Activated CD4-positive, CD25-positive, alpha-beta regulatory T cell treated with anti-CD3 and anti-CD28 coated beads, Interleukin-2, amount 50 U/mL, for 72 hours (primary cell): ENCODE data around the gene CIAO2A.
"Not testable (repeated sequence)": the region's sequence is repeated elsewhere in the genome, so short reads cannot be mapped to it uniquely, and the experiment has no call there.

Experiments used
- DNase-seq: peaks from one replicate; pipeline ENCODE4 v3.0.0; 2021

Gene CIAO2A

DNA sequence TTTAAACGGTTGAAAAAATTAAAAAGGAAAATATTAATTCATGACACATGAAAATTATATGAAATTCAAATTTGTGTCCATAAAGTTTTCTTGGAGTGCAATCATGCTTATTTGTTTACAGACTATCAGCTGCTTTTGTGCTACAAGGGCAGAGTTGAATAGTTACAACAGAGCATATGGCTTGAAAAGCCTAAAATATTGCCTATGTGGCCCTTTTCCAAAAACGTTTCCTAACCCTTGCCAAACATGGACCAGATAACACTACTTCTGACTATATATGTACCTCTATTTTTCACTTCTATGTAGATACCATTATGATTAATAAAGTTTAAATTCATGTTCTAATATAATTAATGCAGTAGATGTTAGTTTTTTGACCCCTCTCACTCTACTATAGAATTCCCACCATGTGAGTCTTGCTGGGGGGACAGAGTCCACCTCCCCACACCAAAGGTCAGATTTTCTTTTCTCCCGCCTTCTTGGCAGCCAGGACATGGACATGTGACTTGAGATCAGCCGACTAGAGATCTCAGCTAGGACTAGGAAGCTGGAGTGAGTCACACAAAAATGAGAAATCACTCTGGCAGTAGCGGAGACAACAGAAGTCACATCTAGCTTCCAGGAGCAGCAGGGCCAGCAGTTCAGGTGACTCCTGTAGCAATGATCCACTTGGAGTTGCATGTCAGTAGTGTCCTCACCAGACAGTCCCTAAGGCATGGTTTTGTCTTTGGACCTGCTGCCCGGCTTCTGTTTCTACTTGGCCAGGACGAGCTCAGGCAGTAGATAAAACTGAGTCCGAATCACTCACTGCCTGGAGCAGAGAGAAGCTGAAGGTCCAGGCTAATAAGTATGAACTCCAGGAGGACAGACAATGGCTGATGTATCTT lies 22.4 kb downstream of the CIAO2A start:
- no peak for DNase-seq

DNA sequence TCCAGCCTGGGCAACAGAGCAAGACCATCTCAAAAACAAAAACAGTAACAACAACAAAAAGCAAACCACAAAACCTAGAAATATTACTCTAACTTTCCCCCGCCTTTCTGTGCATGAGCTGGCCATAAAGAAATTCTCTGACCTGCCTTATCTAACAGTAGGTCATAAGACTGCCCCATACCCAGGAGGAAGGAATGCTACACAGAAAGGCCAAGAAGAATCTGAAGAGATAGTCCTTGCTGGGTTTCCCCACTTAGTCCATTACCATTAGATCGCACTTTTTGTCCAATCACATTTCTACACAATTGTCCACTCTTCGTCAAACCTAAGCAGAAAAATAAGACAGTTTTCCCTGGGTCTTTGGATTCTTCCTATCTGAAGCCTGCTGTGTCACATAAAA lies 23.5 kb downstream of the CIAO2A start:
- no peak for DNase-seq

DNA sequence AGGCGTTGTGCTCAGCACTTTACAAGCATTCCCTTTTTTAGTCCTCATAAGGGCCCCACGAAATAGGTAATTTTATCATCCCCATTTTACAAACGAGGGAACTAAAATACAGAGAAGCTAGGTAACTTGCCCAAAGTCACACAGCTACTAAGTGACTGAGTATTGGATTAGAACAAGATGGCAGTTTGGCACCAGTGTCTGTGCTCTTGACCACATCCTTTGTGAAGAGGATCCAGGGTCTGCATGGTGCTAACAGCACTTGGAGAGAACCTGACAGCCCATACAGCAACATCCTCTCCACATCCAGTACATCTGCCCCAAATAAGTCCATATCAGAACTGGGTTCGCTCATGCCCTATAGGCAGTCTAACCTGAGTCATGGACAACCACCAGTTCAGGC lies 25.5 kb downstream of the CIAO2A start:
- DNase-seq: no peak

DNA sequence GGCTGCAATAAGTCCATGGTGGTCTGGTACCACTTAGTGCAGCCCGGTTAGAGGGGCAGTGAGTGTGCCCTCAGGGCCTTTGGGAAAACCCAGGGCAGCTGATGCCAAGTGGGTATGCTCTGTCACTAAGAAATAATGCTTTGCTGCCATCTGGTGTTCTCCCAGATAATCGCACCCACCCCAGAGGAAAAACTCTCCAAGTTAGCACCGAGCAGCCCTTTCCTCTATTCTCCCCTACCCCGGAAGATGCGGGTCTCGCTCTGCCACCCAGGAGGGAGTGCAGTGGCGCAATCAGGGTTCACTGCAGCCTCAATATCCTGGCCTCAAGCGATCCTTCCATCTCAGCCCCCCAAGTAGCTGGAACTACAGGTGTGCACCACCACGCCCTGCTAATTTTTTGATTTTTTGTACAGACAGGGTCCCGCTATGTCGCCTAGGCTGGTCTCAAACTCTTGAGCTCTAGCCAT lies 26.0 kb downstream of the CIAO2A start:
- DNase-seq: peak; percentile 70

DNA sequence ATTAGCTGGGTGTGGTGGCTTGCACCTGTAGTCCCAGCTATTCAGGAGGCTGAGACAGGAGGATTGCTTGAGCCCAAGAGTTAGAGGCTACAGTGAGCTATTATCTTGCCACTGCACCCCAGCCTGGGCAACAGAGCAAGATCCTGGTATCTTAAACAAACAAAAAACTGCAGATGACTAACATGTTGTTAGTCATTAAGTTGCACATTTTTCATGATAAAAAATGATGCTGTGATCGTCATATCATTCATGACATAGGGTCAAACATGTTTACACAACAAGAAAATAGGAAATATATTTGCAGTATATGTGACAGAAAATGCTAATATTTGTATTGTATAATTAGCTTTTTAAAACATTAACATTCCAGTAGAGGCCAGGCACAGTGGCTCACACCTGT lies 27.2 kb downstream of the CIAO2A start:
- no peak for DNase-seq

DNA sequence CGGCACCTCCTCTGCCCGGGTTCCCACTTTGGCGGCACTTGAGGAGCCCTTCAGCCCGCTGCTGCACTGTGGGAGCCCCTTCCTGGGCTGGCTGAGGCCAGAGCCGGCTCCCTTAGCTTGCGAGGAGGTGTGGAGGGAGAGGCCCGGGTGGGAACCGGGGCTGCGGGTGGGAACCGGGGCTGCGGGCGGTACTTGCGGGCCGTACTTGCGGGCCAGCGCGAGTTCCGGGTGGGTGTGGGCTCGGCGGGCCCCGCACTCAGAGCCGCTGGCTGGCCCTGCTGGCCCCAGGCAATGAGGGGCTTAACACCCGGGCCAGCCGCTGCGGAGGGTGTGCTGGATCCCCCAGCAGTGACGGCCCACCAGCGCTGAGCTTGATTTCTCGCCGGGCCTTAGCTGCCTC lies 32.9 kb downstream of the CIAO2A start:
- no peak for DNase-seq

DNA sequence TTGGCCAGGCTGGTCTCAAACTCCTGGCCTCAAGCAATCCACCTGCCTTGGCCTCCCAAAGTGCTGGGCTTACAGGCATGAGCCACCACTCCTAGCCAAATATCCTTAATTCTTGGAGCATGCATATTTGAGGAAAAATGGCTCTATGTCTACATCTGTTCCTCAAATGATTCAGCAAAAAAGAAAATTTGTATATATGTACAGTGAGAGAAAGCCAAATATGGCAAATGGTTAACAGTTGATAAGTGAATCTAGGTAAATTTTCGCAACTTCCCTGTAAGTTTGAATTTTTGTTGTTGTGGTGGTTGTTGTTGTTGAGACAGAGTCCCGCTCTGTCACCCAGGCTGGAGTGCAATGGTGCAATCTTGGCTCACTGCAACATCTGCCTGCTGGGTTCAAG lies 34.5 kb downstream of the CIAO2A start:
- not testable (repeated sequence) for DNase-seq

DNA sequence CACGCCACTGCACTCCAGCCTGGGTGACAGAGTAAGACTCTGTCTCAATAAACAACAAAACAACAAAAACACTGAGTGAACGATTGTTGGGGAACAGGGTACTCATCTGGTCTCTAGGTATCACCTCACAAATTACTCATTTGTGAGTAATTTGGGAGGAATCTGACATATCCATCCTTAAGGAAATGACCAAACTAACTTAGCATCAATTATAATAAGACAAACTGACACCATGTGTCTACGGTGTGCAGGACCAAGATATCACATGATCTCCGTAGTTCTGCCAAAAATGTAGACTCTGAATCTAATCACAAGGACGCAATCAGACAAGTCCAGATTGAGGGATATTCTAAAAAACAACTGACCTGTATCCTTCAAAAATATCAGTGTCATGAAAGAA lies 35.4 kb downstream of the CIAO2A start:
- no peak for DNase-seq

DNA sequence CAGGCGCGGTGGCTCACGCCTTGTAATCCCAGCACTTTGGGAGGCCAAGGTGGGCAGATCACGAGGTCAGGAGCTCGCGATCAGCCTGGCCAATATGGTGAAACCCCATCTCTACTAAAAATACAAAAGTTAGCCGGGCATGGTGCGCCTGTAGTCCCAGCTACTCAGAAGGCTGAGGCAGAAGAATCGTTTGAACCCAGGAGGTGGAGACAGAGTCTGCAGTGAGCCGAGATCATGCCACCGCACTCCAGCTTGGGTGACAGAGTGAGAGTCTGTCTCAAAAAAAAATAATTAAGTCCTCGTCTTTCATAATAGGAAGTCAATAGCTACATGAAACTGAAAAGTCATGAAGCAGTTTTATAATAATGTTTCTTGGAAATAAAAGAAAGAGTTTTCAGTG lies 40.0 kb downstream of the CIAO2A start:
- DNase-seq: not testable (repeated sequence)

DNA sequence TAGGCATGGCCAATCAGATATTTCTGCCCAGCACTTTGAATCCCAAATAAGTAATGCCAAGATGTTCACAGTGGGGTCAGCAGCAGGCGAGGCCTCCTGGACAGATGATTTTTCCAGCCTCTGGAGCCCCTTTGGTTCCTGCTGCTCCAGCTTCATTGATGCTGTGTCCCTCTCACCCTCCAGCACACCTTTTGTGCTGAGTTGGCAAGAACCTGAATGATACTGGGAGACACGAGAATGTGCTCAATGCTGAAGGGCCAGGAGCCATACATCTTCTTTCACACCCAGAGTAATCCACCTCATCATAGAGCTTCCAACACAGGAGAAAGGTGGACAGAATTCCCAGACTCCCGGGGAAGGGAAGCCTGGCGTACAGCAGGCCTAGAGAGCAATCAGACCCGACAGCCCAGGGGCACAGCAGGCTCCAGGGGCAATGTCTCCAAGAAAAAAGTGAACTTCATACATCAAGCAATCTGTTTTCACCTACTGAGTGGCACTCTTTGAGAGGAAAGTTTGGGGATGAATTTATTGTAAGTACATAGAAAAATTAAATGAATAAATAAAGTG lies 40.6 kb downstream of the CIAO2A start:
- no peak for DNase-seq

DNA sequence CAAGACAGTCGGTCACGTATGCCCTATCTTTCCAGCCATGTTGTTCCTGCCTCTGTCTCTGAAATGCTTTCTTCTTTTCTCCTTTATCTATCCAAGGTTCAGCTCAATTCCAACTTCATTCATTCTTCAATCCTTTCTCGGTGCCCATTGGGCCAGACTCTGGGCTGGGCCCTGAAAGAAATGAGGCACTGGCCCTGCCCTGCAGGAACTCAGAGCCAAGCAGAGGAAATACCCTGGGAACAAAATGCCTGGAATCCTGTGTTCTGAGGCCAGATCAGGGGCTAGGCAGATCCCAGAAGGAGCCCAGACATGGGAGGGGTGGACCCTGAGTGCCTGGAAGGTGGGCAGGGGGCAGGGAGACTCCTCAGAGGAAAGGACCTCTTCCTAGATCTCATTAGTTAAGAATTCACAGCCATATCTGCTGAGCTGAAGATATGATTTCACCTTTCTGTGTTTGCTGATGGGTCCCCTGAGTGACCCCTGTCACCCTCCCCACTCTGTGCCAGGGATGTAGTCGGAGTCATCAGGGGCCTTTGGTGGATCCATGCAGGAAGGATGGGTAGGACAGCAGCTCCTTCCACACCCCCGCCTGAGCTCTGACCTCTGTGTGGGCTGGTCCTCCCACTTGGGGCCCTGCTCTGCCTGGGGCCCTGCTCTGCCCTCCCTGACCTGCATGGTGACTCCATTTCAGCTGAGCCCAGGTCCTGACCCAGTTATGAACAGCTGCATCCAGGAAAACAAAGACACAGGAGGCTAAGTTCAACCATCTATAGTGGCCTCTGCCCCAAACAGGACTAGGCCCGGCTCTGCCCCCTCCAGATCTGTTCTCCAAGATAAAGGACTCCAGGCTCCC lies 42.0 kb downstream of the CIAO2A start:
- DNase-seq: no peak

DNA sequence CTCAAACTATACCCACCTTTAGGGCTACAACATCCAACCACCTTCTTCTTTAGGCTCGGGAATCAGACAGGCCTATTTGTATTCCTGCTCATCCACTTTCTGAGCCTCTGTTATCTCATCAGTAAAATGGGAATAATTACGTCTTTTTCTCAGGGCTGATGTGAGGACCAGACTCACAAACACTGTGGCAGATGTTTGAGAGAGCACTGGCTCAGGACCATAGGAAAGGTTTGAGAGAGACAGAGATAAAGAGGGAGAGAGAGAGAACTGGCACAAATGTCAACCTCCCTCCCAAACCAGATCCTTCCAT lies 42.6 kb downstream of the CIAO2A start:
- no peak for DNase-seq

DNA sequence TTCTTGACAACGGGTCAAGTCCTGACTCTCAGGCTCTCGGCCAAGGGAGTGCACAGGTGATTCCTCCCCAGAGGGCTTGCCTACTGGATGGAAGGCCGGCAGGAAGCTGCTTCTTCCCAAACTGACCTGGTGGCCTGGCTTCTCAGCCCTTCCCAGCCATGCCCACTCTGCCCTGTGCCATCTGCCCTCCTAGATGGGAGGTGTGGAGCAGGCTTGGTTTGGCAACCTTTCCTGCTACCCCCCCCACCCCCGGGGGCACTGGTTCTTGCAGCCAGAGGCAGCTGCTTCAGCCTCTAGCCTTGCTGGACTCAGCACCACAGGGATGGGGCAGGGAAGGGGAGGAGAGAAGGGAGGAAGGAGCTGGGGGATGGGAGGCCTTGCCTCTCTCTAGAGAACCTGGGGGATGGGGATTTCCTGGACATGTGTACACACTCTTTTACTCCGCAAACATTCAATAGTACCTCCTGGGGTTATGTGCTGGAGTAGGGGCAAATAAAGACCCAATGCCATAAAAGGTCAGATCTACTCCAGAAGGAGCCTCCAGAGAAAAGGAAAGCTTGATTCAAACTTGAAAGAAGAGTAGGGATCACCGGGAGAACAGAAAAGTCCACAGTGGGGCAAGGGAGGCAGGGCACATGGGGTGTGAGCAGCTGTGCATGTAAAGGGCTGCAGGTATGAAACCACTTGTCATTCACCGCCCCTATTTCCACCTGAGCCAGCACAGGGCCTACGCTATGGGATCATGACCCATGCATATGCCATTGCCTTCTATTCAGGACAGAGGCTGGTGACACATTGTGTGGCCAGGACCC lies 43.2 kb downstream of the CIAO2A start:
- no peak for DNase-seq

DNA sequence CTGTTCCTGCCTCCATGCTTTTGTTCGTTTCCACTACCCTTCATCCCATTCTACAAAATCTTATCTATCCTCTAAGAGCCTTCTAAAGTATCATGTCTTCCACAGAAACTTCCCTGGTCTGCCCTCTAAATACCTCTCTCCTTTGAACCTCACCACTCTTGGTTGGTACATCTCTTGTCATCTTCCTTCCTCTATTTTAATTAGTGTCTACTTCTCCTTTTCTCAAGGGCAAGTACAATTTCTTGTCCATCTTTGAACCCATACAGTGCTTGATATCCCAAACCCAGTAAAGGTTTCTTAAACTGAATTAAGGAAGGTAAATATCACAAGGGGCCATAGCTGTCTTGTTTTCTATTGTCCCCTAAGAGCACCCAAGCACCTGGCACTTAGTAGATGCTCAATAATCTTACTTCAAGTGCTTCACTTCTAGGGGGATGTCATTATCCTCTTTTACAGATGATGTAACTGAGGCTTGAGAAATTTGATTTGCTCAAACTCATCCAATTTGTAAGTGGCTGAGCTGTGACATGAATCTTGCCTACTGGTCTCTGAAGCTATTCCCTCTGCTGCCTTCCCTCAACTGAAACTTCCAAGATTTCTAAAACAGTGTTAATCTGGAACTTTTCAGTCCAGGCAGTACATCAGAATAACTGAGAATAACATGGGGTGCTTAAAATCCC lies 44.7 kb downstream of the CIAO2A start:
- no peak for DNase-seq

DNA sequence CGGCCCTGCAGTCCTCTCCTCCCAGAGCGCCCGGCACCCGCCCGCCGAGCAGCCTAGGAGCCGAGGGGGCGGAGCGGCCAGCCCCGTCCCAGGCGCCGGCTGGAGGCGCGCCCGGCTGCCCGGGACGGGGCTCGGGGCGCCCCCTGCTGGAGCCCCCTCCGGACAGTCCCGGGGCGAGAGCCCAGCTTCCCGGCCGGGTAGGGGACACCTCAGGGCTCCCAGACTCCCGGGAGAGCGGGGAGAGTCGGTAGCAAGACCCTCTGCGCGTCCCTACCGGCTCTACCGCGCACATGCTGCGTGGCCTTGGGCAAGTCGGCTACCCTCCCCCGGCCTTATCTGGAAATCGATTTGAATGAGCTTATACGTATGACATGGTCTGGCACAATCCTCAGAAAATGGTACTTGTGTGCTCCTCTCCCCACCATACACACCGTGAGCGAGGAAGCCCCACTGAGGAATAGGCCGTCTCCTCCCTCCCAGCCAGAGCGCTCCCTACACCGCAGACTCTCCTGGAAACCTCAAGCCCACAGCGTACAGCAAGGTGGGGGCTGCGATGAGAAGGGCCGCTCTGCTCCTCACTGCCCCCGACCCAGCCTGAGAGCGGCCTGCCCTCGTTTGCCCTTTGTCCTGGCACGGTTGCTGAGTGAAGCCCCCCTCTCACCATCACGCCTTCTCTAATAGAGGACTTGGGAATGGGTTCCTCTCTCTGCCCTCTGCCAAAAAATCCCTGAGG lies 47.1 kb downstream of the CIAO2A start, which contains the start of gene DAPK2:
Gene DAPK2 (minus strand): TSS at position 65 of the 733 bp plus-strand sequence. CDS start 6,224 bp downstream, outside the sequence.
- DNase-seq: peak; percentile 69

DNA sequence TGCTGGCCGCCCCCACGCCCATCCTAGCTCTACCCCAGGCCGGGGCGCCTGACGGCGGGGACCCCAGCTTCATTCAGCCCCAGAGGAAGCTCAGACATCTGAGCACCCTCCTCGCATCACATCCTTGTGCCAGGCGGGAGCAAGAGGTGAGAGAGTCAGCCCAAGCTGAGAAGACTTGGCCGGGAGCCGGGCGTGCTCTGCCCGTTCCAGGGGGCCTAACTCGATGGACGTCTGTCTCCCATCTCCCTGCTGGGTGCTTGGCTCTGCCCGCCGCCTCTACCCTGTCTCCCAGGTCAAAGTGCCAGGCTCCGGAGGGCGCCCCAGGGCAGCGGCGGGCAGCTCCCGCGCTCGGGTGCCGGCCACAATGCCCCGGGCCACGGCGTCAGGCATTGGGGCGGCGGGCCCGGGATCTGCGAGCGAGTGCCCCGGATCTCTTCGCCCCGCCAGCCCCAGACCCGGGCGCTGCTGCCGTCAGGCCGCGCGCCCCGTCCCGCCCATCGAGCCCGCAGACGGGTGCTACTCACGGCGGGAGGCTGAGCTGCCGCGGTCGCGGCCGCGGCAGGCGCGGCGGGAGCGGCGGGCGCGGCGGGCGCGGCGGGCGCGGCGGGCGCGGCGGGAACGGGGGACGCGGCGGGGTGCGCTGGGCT lies 47.7 kb downstream of the CIAO2A start:
- no peak for DNase-seq

DNA sequence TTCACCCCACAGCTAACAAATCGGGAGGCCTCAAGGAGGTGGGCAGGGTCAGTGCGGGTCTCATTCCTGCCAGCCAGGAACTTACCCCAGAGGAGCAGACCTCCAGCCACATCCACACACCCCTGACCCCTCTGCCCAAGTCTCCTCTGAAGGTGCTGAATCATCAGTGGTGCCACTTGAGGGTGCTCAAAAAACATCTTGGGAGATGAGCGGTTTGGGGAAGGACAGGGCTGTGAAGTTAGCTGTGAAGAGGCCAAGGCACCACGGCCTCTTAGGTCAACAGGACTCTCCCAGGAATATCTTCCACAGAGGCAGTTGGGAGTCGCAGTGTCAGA lies 48.6 kb downstream of the CIAO2A start:
- DNase-seq: no peak

DNA sequence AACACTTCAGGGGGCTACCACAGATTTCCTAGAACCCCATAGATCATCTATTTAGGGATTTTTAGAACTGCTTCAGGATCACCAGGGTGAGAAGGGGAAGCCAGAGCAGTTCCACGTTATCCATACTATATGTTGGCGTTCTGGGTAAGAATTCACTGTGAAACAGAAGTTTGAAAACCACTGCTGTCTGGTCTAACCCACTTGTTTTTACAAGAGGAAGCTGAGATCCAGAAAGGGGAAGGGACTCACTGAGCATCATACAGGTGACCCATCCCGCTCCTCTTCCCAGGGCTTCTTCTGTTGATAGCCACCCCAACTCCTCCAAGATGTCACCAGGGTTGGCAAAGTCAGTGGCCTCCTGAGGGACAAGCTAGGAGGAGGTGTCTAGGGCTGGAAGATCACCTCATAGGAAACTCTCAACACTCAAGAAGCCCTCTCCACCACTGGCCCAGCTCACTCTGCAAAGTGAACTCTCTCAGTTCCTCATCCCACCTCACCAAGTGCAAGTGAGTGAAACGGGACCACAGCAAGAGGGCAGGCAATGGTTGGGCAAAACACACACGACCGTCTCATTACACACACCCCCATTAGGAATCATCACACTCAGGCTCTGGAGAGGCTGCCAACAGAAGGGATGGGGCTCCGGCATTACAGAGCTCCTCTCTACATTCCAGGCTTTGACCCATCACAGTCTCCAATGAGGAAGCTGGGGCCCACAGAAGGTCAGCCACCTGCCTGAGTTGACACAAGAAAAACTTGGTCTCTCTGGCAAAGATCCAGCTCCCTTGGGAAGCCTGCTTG lies 49.1 kb downstream of the CIAO2A start:
- no peak for DNase-seq

DNA sequence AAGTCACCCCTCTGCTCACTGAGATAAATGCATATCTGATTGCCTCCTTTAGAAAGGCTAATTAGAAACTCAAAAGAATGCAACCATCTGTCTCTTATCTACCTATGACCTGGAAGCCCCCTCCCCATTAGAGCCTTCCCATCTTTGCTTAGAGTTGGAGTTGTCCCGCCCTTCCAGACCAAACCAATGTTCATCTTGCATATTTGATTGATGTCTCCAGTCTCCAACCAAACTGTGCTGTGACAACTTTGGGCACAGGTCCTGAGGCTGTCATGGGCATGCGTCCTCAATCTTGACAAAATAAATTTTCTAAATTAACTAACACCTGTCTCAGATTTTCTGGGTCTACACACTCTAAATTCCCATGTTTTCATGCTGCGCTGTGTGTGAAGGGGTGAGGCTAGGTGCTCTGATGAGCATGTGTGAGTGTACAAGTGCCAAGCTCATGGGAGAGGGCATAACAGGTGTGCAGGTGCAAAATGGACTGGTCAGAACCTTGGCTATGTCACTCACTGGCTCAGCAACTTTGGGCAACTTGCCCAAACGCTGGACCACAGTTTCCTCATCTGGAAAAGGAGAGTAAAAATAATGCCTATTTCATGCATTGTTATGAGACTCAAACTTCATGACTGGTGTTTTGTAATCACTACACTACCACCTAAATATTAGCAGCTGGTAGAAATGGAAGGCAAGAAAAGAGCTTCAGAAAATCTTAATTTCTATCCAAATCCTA lies 54.6 kb downstream of the CIAO2A start:
- no peak for DNase-seq
